Choroid plexus epithelial cell (primary cell): ENCODE measurements around the gene MCU.

ENCODE experiments used
- DNase-seq: peaks from one replicate; pipeline ENCODE4 v3.0.0-alpha.2; 2010; ENCODE audit warnings: low read depth
- H3K4me3 ChIP-seq: 2 replicates; pipeline ENCODE4 v1.5.1; 2011; ENCODE audit warnings: low read depth, mild to moderate bottlenecking, control low read depth, low read length, moderate library complexity
- TF ChIP-seq, protein P1 (sequence below): conservative IDR thresholded peaks from 2 replicates; pipeline ENCODE4 v1.5.1; 2011; ENCODE audit warnings: low read depth, mild to moderate bottlenecking, control low read depth, inconsistent platforms, low read length, moderate library complexity

The MCU gene

DNA sequence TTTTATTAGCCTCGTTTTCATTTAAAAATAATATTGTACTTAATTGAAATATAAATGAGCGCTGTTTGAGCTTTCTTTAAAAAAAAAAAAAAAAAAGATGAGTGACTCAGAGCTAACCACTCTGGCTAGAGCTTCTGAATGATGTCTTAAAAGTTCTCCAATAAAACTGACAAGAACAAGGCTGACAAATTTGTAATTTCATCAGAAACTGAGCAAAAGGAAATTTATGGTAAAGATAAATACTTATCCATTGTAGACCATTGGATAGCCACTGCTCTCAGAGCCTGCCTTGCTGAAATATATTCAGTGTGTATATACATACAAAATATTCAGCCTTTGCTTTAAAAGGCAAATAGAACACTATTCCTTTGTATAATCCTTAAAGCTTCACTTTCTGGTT, 110.4 kb downstream of the MCU start:
- peak; percentile 54 for DNase-seq
- TF ChIP-seq, protein P1, sequence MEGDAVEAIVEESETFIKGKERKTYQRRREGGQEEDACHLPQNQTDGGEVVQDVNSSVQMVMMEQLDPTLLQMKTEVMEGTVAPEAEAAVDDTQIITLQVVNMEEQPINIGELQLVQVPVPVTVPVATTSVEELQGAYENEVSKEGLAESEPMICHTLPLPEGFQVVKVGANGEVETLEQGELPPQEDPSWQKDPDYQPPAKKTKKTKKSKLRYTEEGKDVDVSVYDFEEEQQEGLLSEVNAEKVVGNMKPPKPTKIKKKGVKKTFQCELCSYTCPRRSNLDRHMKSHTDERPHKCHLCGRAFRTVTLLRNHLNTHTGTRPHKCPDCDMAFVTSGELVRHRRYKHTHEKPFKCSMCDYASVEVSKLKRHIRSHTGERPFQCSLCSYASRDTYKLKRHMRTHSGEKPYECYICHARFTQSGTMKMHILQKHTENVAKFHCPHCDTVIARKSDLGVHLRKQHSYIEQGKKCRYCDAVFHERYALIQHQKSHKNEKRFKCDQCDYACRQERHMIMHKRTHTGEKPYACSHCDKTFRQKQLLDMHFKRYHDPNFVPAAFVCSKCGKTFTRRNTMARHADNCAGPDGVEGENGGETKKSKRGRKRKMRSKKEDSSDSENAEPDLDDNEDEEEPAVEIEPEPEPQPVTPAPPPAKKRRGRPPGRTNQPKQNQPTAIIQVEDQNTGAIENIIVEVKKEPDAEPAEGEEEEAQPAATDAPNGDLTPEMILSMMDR = no peak
- peak overlapping the region; percentile 9 for H3K4me3 ChIP-seq

DNA sequence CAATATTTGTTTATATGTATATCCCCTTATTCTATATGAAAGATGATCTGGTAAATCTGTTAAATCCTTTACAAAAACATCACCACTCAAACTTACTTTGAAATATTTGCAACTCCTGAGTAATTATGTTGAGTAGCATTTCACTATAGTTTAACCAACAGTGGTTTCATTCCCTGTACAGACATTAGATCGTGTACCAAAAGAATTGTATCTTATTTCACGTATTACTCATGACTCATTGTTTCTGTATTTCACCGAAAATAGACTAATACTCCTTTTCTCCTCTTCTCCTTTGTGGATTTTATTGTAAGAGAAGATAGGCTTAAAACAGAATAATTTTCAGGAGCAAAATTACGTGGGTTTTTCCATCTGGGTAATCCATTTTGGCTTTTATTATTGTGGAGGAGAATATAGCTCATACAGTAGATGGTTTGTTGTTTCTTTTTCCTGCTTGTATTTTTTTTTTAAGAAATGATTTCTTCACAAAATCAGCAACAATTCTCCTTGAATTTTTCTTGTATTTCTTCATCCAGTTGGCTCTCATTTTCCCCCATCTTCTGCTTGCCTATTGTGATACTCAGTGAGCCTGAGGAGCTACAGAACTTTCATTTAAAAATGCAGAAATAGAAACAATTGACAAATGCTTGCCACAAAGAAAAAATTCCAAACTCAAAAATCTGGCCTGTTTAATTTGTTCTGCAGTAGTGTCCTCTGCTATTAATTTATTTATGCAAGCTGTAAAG, 111.0 kb downstream of the MCU start:
- TF ChIP-seq, protein P1 = no peak
- H3K4me3 ChIP-seq = peak overlapping the region; percentile 40
- peak; percentile 73 for DNase-seq

DNA sequence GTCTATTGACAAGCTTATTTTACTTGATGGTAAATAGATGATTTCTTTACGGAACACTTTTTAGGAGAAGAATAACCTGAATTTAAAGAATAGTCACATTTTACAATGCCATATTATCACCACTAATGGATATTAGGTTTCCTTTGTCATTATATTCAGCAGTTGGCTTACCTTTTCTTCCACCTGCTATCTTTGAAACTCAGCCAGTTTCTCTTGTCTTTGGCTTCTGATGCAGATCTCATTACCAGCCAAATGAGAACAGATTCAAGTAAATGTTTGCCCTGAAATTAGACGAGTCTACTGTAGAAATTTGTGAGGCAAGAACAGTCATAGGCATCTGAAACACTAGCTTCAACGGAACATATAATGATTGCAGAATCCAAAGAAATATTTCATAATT, 116.1 kb downstream of the MCU start:
- DNase-seq = no peak
- TF ChIP-seq, protein P1 = no peak

DNA sequence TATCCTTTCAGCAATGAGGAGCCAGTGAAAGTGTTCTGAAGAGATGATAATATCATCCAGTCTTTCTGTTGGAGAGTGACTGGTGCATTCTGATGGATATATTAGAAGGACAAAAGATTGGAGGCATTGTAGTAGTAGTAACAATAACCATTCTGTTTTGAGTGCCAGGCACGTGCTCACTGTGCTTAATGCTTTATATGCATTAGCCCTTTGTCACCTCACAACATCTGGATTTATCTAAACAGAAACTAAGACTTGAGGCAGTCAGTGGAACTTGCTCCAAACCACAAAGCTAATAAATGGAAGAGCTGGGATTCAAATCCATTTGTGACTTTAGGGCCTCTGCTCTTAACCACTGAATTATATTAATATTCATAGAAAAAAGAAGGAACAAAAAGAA, 117.1 kb downstream of the MCU start:
- no peak for DNase-seq
- TF ChIP-seq, protein P1 = no peak

More for the DNA sequence above, 116.1 kb downstream of the MCU start:
- no peak overlapping the region for H3K4me3 ChIP-seq

DNA sequence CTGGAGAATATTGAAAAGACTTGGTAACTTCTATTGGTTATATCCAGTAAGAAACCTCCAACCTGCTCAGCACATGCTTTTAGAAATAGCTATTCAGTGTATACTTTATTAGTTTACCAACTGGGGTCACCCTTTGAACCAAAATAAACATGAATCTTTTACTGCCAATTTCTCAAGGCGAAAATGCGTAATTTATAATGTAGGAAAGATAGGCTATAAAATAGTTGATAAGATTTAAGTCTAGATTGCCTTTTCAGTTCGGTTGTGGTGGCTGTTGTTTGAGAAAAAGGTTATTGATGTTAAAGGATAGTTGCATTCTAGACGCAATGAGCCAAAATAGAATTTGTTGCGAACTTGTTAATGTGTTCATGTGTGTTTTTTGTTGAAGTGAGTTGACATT, 119.0 kb downstream of the MCU start:
- TF ChIP-seq, protein P1 = no peak
- H3K4me3 ChIP-seq = no peak overlapping the region
- no peak for DNase-seq

More for the DNA sequence above, 117.1 kb downstream of the MCU start:
- no peak overlapping the region for H3K4me3 ChIP-seq

DNA sequence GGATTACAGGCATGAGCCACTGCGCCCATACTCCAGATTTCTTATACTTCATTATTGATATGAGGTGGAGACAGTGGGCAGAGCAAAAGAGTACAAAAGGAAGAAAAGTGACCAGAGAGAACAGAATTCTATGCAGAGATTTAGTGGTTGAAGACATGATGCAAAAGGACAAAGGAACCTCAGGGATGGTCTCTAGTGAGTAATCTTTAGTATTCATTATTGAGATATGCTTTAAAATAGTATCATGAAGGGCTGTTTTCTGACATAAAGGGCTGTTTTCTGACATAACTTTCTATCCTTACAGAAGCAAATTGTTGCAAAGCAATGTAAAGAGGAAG, 120.4 kb downstream of the MCU start:
- no peak for DNase-seq
- no peak overlapping the region for H3K4me3 ChIP-seq
- TF ChIP-seq, protein P1 = no peak
